ENCODE measurements around the gene CALD1.

CALD1 gene

DNA sequence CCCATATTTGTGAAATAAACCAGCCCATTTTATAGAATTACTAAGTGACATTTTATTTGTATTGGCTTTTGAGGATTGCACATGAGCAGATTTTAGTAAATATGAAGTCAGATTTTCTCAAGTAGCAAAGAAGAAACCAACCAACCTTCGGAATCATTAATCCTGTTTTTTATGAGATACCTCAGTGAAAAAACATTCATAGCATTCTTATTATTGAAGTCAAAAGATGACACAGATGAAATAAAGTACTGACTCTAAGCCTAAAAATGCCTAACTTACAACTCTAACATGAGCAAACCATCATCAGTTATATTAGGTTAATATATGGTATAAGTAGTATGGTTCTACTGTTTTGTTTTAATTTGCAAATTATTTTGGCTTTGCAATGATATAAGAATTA, 147.0 kb downstream of the CALD1 start:
- no peak for DNase-seq (ENCODE audit: low read depth)

- DNase-seq (ENCODE audit: low read depth): no peak
Observed at GRCh38 chr7:134927076-134927475, 147.6 kb downstream of the CALD1 start.

DNA sequence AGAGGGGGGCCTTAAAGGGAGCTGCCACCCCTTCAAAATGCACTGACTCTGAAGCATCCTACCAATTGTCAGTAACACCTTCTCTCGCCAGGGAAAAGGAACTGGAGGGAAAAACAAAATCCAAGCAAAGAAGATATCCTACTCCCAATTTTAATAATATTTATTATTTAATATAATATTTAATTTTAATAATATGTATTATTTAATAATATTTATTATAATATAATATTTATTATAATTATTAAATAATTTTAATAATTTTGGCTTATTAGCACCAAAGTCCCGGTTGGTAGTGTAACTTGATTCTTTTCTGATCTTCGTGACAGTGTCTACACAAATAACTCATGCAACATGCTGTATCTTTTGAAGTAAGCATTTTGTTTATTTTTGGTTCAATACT, 148.3 kb downstream of the CALD1 start:
- no peak for DNase-seq (ENCODE audit: low read depth)

GRCh38 chr7:134928554-134928953, 149.1 kb downstream of the CALD1 start:
- DNase-seq (ENCODE audit: low read depth): no peak

GRCh38 chr7:134931487-134931886, 152.1 kb downstream of the CALD1 start:
- DNase-seq (ENCODE audit: low read depth): no peak

GRCh38 chr7:134932707-134933370, 153.4 kb downstream of the CALD1 start:
- peak; percentile 91 for DNase-seq (ENCODE audit: low read depth)

GRCh38 chr7:134933460-134934068, 154.1 kb downstream of the CALD1 start:
- no peak for DNase-seq (ENCODE audit: low read depth)

- peak; percentile 51 for DNase-seq (ENCODE audit: low read depth)
Observed at GRCh38 chr7:134935701-134936100, 156.3 kb downstream of the CALD1 start.

GRCh38 chr7:134936893-134937510, 157.6 kb downstream of the CALD1 start:
- DNase-seq (ENCODE audit: low read depth): no peak

DNA sequence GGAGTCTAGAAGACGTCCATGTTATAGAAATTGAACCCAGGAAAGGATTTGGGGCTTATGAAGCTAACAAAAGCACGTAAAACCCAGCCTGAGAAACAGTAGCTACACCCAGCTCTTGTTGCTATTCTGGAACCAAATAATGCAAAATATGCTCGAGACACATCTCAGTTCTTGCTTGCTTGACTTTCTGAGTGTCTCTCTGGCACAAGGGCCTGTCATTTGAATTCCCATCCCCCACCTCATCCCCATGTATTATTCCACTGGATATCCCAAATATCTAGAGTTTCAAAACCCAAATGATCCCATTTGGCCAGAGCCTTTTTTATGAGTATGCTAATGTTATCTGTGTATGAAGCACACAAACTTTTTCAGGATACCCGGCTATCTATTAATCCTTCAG, 158.7 kb downstream of the CALD1 start:
- DNase-seq (ENCODE audit: low read depth): no peak

DNA sequence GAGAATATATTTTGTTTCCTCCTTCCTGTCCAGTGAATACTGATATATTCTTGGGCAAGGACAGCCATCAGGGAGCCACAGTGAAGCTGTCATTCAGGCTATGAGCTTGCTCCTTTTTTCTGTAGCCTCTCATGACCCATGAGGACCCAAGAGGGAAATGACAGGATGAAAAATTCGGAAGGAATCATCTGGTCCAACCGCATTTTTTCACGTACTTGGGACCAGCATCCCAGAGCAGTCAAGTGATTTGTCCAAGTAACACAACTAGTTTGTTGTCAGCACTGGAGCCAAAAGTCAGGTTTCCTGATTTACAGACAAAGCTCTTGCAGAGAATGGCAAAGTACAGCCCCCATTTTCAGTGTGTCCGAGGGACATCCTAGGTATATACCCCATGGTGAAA, 159.7 kb downstream of the CALD1 start:
- DNase-seq (ENCODE audit: low read depth): no peak

- no peak for DNase-seq (ENCODE audit: low read depth)
Observed at GRCh38 chr7:134940729-134941128, 161.3 kb downstream of the CALD1 start.

DNA sequence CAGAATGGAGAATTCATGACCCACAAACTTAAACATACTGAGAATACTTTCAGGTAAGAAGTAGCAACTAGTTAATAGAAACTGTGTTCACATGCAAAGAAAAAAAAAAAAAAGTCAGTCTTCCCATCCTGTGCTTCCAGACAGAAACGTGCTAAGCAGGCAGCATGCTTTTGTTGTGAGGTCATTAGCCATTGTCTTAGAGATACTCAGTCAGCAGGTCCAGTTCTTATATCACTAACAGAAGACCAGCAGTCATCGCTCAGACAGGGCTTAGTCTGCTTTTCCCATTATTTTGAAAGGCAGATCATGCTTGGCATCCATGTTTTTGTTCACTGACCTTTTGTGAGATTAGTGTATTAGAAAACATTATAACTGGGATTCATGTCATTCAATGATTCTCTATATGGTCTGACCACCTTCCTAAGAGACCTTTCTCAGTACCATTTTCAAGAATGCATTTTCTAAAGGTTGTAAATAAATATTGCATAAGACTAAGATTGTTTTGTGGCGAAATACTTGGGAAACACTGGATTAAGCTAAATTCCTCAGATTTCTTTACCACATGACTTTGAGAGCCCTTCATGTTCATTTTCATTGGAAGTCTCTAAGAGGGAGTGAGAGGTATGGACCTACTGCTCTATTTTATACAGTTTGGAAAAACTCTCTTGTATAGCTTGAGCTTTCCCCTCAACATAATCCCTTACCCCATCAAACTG, 161.9 kb downstream of the CALD1 start:
- peak; percentile 42 for DNase-seq (ENCODE audit: low read depth)

- no peak for DNase-seq (ENCODE audit: low read depth)
Observed at GRCh38 chr7:134941952-134942351, 162.5 kb downstream of the CALD1 start.

- DNase-seq (ENCODE audit: low read depth): no peak
Observed at GRCh38 chr7:134942690-134943466, 163.4 kb downstream of the CALD1 start.

DNA sequence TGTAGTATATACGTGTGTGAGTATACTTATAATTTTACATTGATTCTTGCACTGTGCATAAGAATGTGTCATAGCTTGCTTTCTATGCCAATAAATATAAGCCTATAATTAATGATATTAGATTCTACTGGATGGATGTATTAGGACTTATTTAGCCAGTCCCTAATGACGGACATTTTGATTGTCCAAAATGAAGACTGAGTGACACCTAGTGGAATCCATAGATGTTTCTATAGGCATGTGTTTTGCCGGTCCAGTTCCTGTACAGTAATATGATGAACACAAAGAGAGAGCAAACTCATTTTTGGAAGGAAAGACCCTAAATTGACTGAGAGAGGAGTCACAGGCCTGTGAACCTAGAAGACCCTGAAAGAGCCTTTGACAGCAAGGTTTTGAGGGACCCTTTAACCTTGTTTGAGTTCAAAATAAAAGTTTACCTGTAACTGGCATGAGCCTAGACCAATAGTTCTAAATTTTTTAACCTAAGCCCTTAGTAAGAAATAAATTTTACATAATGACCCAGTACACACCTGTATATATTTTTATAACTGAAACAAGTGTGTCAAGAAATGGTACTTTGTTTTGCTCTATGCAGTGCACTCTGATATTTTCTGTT, 164.5 kb downstream of the CALD1 start:
- no peak for DNase-seq (ENCODE audit: low read depth)

- no peak for DNase-seq (ENCODE audit: low read depth)
Observed at GRCh38 chr7:134945691-134946090, 166.3 kb downstream of the CALD1 start.

DNA sequence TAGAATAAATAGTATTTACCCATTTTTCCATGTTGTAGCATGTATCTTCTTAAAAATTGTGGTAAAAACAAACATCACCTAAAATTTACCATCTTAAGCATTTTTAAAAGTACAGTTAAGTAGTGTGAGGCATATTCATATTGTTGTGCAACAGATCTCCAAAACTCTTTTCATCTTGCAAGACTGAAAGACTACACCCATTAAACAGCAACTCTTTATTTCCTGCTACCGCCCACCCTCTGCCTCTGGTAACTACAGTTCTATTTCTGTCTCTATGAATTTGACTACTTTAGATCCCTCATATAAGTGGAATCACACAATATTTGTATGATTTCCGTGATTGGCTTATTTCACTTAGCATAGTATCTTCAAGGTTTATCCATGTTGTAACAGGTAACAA, 166.8 kb downstream of the CALD1 start:
- peak; percentile 32 for DNase-seq (ENCODE audit: low read depth)

- no peak for DNase-seq (ENCODE audit: low read depth)
Observed at GRCh38 chr7:134947329-134947728, 167.9 kb downstream of the CALD1 start.

GRCh38 chr7:134947831-134948230, 168.4 kb downstream of the CALD1 start:
- no peak for DNase-seq (ENCODE audit: low read depth)

DNA sequence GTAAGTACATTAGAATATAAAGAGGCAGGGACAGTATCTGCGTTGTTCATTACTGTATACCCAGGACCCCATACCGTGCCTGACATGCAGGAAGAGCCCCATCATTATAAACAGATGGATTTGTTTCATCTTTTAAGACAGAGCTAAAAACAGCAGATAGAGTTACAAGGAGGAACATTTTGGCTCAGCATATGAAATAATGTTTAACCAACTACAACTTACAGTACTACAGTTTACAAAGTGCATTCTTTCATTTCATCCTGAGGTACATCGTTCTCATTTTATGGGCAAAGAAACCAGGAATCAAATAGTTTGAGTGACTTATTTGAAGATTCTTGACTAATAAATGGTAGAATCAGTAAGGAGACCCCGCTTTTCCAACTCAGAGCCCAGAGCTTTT, 168.8 kb downstream of the CALD1 start:
- no peak for DNase-seq (ENCODE audit: low read depth)

DNA sequence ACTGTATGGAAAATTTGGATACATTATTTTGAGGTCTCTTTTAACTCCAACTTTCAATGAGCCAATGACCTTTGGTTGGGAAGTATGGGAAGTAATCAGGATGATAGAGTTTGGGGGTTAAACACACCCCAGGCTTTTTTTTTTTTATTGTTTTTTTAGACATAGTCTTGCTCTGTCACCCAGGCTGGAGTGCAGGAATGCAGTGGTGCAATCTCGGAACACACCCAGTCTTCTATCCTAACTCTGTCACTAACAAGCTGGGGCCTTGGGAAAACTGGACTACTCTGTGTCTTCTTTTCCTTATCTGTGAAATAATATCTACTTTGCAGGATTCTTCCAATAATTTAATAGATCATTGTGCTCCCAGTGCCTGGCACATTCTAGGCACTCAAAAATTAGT, 169.3 kb downstream of the CALD1 start:
- no peak for DNase-seq (ENCODE audit: low read depth)

All from stromal cell of bone marrow (primary cell).